ENCODE data around the gene PEAK1. TPM values are rescaled to one million over a fixed set of nuclear protein-coding genes. Genes with fewer than 3 reads are reported as not detected.

PEAK1 gene
- total and polyA plus RNA-seq, 10 of the 15 experiments (the other 5 are each of a cell fraction or from before 2014, with no cell fraction given), result 0.62 to 24.2 (median 11.2) TPM

- no peaks in the 10 kb centered on the region for H4K20me1 ChIP-seq (ENCODE audit: control insufficient read depth, insufficient read depth)
- in situ Hi-C loops (cut with MboI) (no loop called here), intact Hi-C loops (cut with micrococcal nuclease; ENCODE audit: unreplicated experiment) (no loop called here)
- no TSS peak for BruUV-seq (replicated peaks)
- H3K9me3 ChIP-seq (replicated peaks; ENCODE audit: control insufficient read depth, insufficient read depth, low read length), result no peaks in the 10 kb centered on the region; the same call in 2 of the 3 replicates
- no peak for ATAC-seq
- TF ChIP-seq KAT2A (conservative IDR thresholded peaks at IDR 0.05; ENCODE audit: control insufficient read depth, low read depth, low read length) (no peak), SRF (IDR thresholded peaks at IDR 0.05; ENCODE audit: low read depth in 2 of 2, low read length in 2 of 2) (no peak)
- H3K27me3 ChIP-seq (replicated peaks in 1 of 2; ENCODE audit: control insufficient read depth in 2 of 2, insufficient read depth in 2 of 2, low read length in 1 of 2), result no peaks in the 10 kb centered on the region
- no peak overlapping the region for H3K4me2 ChIP-seq (ENCODE audit: control insufficient read depth, insufficient read depth)
- FAIRE-seq, result no peak
- no peaks in the 10 kb centered on the region for H3K4me1 ChIP-seq (ENCODE audit: control insufficient read depth, insufficient read depth, low read length)
- DNase-seq (ENCODE audit: low read depth, low spot score), result no peak
- H3K36me3 ChIP-seq (ENCODE audit: control insufficient read depth in 2 of 2, insufficient read depth in 2 of 2, low read length in 1 of 2), result no peaks in the 10 kb centered on the region
- no peak overlapping the region for H2AFZ ChIP-seq (ENCODE audit: control insufficient read depth, low read depth, low read length)
- ChIA-PET RAD21 (ENCODE audit: unreplicated experiment) (no interaction called here), POLR2A (no interaction called here), SMC1A (ENCODE audit: uncharacterized antibody, unreplicated experiment) (no interaction called here), CTCF (interaction anchor here (1.2 to 1.5 kb wide), 2 partner anchors 9 to 45 kb away, joined by 3 read pairs; no protein-coding TSS in a partner anchor)
- no peak overlapping the region for H3K27ac ChIP-seq (ENCODE audit: control insufficient read depth, insufficient read depth)
- H3K9ac ChIP-seq (ENCODE audit: control insufficient read depth, insufficient read depth, low read length), result no peak overlapping the region
- no peak overlapping the region for H3K4me3 ChIP-seq
- H3K79me2 ChIP-seq (ENCODE audit: control insufficient read depth, insufficient read depth, low read length), result no peaks in the 10 kb centered on the region
- 98% methylated on average over 3 of the region's 3 CpGs for WGBS (ENCODE audit: insufficient coverage, insufficient replicate concordance, low lambda C conversion rate, missing lambda C conversion rate)
Observed at GRCh38 chr15:77208241-77208640, 211.7 kb downstream of the PEAK1 start.

DNA sequence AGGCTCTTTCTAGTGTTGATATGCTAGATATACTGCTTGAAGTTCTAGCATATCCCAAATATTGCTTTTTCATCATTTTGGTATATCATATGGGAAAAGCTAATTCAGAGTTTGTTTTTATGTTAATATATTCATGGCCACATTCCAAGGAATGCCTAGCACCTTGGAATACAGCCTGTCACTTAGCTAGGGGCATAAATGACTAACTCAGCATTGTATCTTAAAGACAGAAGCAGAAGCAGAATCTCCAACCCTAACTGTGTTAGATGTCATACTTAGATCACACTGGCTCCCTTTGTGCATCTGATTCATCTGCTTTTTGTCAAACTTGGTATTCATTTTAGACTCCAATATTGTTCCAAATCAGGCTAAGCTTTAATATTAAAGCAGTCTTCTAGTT, 218.2 kb downstream of the PEAK1 start:
- H3K9me3 ChIP-seq (replicated peaks; ENCODE audit: control insufficient read depth, insufficient read depth, low read length), result no peaks in the 10 kb centered on the region; the same call in 1 of the 3 replicates
- H3K79me2 ChIP-seq (ENCODE audit: control insufficient read depth, insufficient read depth, low read length), result no peaks in the 10 kb centered on the region
- DNase-seq (ENCODE audit: low read depth, low spot score) (no peak), FAIRE-seq (no peak), ATAC-seq (no peak)
- POLR2A ChIA-PET, result interaction anchor here (0.6 kb wide), 1 partner anchor 292 kb away, joined by 6 read pairs; no protein-coding TSS in a partner anchor
- no TSS peak for BruUV-seq (replicated peaks)
- H3K4me3 ChIP-seq, result no peak overlapping the region
- CTCF ChIA-PET, result interaction anchor here (0.7 to 1.0 kb wide), 2 partner anchors 10 to 295 kb away, joined by 3 to 4 read pairs; no protein-coding TSS in a partner anchor
- SMC1A ChIA-PET (ENCODE audit: uncharacterized antibody, unreplicated experiment), result interaction anchor here (0.6 to 1.8 kb wide), 4 partner anchors 11 to 295 kb away, joined by 3 to 5 read pairs (median 4); no protein-coding TSS in a partner anchor
- no peaks in the 10 kb centered on the region for H4K20me1 ChIP-seq (ENCODE audit: control insufficient read depth, insufficient read depth)
- intact Hi-C loops (cut with micrococcal nuclease; ENCODE audit: unreplicated experiment) (no loop called here), in situ Hi-C loops (cut with MboI) (no loop called here)
- H2AFZ ChIP-seq (ENCODE audit: control insufficient read depth, low read depth, low read length), result no peak overlapping the region
- no peak overlapping the region for H3K4me2 ChIP-seq (ENCODE audit: control insufficient read depth, insufficient read depth)
- H3K9ac ChIP-seq (ENCODE audit: control insufficient read depth, insufficient read depth, low read length), result no peak overlapping the region
- RAD21 ChIA-PET (ENCODE audit: unreplicated experiment), result interaction anchor here (1.0 to 1.1 kb wide), 2 partner anchors 15 to 210 kb away, joined by 3 to 5 read pairs; no protein-coding TSS in a partner anchor
- no peaks in the 10 kb centered on the region for H3K36me3 ChIP-seq (ENCODE audit: control insufficient read depth in 2 of 2, insufficient read depth in 2 of 2, low read length in 1 of 2)
- H3K27ac ChIP-seq (ENCODE audit: control insufficient read depth, insufficient read depth), result no peak overlapping the region
- no peaks in the 10 kb centered on the region for H3K27me3 ChIP-seq (replicated peaks in 1 of 2; ENCODE audit: control insufficient read depth in 2 of 2, insufficient read depth in 2 of 2, low read length in 1 of 2)
- no peaks in the 10 kb centered on the region for H3K4me1 ChIP-seq (ENCODE audit: control insufficient read depth, insufficient read depth, low read length)
- TF ChIP-seq SREBF1 (IDR thresholded peaks at IDR 0.05; ENCODE audit: low read length), result no peak
- TF ChIP-seq ATF7 (IDR thresholded peaks at IDR 0.05; ENCODE audit: low read depth), result no peak
- no peak for TF ChIP-seq SREBF2 (IDR thresholded peaks at IDR 0.05; ENCODE audit: low read length)
- no peak for TF ChIP-seq NKRF (conservative IDR thresholded peaks at IDR 0.05)
- no peak for TF ChIP-seq ASH2L (IDR thresholded peaks at IDR 0.05; ENCODE audit: borderline replicate concordance, low read depth)
- no peak for TF ChIP-seq HDAC2 (IDR thresholded peaks at IDR 0.05)
- TF ChIP-seq, protein P1, sequence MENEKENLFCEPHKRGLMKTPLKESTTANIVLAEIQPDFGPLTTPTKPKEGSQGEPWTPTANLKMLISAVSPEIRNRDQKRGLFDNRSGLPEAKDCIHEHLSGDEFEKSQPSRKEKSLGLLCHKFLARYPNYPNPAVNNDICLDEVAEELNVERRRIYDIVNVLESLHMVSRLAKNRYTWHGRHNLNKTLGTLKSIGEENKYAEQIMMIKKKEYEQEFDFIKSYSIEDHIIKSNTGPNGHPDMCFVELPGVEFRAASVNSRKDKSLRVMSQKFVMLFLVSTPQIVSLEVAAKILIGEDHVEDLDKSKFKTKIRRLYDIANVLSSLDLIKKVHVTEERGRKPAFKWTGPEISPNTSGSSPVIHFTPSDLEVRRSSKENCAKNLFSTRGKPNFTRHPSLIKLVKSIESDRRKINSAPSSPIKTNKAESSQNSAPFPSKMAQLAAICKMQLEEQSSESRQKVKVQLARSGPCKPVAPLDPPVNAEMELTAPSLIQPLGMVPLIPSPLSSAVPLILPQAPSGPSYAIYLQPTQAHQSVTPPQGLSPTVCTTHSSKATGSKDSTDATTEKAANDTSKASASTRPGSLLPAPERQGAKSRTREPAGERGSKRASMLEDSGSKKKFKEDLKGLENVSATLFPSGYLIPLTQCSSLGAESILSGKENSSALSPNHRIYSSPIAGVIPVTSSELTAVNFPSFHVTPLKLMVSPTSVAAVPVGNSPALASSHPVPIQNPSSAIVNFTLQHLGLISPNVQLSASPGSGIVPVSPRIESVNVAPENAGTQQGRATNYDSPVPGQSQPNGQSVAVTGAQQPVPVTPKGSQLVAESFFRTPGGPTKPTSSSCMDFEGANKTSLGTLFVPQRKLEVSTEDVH (IDR thresholded peaks at IDR 0.05; ENCODE audit: low read depth, partially characterized antibody), result no peak
- no peak for TF ChIP-seq FOXK2 (IDR thresholded peaks at IDR 0.05)
- TF ChIP-seq POLR2A (IDR thresholded peaks at IDR 0.05; ENCODE audit: low read depth, low read length), result no peak
- no peak for TF ChIP-seq CBX5 (IDR thresholded peaks at IDR 0.05; ENCODE audit: low read depth)
- no peak for TF ChIP-seq MTA2 (IDR thresholded peaks at IDR 0.05; ENCODE audit: low read depth)
- no peak for TF ChIP-seq ZBED1 (IDR thresholded peaks at IDR 0.05; ENCODE audit: borderline replicate concordance)
- no peak for TF ChIP-seq NR2C1 (IDR thresholded peaks at IDR 0.05)
- TF ChIP-seq ZNF217 (IDR thresholded peaks at IDR 0.05), result no peak

All from GM12878 (cell line).